H1 (cell line): ENCODE results near the gene PPP1CA.

Experiments used
- BRCA1 ChIP-seq: IDR thresholded peaks from 2 replicates; pipeline ENCODE4 v1.6.1; 2012; ENCODE audit warnings: low read depth, low read length, improper control_type of control experiment
- EZH2 ChIP-seq: fragments of 200-600 bp; sonication (generic); IDR thresholded peaks from 2 replicates; pipeline ENCODE4 v1.7.1; 2012; ENCODE audit warnings: low read depth, mild to moderate bottlenecking, moderate library complexity, low read length, inconsistent platforms; ENCODE audit not compliant: severe bottlenecking
- JUN ChIP-seq: IDR thresholded peaks from 2 replicates; pipeline ENCODE4 v1.6.1; 2011; ENCODE audit warnings: low read depth, mild to moderate bottlenecking, improper control_type of control experiment, low read length
- MAFK ChIP-seq: IDR thresholded peaks from 2 replicates; pipeline ENCODE4 v1.6.1; 2012; ENCODE audit warnings: low read depth, mild to moderate bottlenecking, improper control_type of control experiment, low read length
- POLR2A ChIP-seq, 2 experiments: IDR thresholded peaks; 1 replicate in 1 of 2; 2 replicates in 1 of 2; pipeline ENCODE4 v1.6.1; 2011; ENCODE audit warnings: low read depth in 2 of 2, low read length in 2 of 2, mild to moderate bottlenecking in 2 of 2; ENCODE audit errors: control extremely low read depth in 1 of 2
- POLR2AphosphoS5 ChIP-seq: IDR thresholded peaks from 2 replicates; pipeline ENCODE4 v1.6.1; 2011; ENCODE audit warnings: low read depth, low read length
- RNF2 ChIP-seq: fragments of 200-900, 300-1000 bp; sonication (generic); IDR thresholded peaks from 2 replicates; pipeline ENCODE4 v1.7.1; 2016; ENCODE audit warnings: borderline replicate concordance, low read depth, mild to moderate bottlenecking, antibody characterized with exemption, low read length; ENCODE audit not compliant: poor library complexity, severe bottlenecking; ENCODE audit errors: missing control alignments
- SP1 ChIP-seq: IDR thresholded peaks from 2 replicates; pipeline ENCODE4 v1.6.1; 2011; ENCODE audit warnings: low read depth, low read length
- TCF12 ChIP-seq: IDR thresholded peaks from 2 replicates; pipeline ENCODE4 v1.6.1; 2011; ENCODE audit warnings: low read depth, mild to moderate bottlenecking, low read length
- YY1 ChIP-seq: IDR thresholded peaks from 2 replicates; pipeline ENCODE4 v1.6.1; 2011; ENCODE audit warnings: low read depth, mild to moderate bottlenecking, low read length
- TF ChIP-seq, protein P1 (sequence below), 3 experiments: IDR thresholded peaks; 1 replicate in 2 of 3; 2 replicates in 1 of 3; pipeline versions ENCODE4 v1.5.1 to v1.6.1; 2011; ENCODE audit warnings: low read length in 3 of 3, mild to moderate bottlenecking in 3 of 3, inconsistent platforms in 2 of 3, low read depth in 1 of 3, moderate library complexity in 1 of 3; ENCODE audit not compliant: insufficient read depth in 1 of 3; ENCODE audit errors: control extremely low read depth in 1 of 3
- TF ChIP-seq, protein P2 (sequence below): IDR thresholded peaks from 2 replicates; pipeline ENCODE4 v1.6.1; 2012; ENCODE audit warnings: inconsistent platforms
- TF ChIP-seq, protein P3 (sequence below): IDR thresholded peaks from 2 replicates; pipeline ENCODE4 v1.6.1; 2011; ENCODE audit warnings: low read length, improper control_type of control experiment

DNA sequence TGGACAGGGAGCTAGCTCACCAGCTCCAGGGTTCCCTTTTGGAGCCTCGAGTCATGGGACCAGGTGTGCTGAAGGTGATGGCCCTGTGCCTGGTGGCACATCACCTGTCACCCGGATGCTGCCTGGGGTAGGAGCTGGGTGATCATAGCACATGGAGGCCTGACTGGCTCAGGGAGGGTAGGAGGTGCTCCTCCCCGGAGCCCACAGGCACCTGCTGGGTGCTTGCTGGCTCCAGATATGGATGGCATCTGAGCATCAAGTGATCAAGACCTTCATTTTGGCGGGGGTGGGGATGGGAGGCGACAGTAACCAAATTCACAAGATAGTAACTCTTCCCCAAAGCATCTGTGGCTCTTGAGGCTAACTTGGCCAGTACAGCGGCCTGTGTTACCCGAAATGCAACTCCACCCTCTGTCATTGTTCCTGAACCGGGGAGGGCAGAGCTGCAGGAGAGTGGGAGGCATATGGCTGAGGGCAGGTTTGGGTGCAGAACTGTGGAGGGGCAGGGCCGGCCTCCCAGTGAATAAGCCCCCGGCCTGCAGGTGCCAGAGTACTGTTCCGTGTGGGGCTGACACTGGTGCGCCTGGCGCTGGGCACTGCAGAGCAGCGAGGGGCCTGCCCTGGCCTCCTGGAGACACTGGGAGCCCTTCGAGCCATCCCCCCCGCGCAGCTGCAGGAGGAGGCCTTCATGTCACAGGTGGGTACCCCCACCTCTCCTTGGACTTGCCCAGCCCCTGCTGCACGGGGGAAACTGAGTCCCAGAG, 7.0 kb upstream of the PPP1CA start:
- TF ChIP-seq POLR2A (IDR thresholded peaks at IDR 0.05; ENCODE audit: control extremely low read depth in 1 of 2, low read depth in 2 of 2, low read length in 2 of 2), result no peak
- no peak for TF ChIP-seq RNF2
- TF ChIP-seq, protein P1, sequence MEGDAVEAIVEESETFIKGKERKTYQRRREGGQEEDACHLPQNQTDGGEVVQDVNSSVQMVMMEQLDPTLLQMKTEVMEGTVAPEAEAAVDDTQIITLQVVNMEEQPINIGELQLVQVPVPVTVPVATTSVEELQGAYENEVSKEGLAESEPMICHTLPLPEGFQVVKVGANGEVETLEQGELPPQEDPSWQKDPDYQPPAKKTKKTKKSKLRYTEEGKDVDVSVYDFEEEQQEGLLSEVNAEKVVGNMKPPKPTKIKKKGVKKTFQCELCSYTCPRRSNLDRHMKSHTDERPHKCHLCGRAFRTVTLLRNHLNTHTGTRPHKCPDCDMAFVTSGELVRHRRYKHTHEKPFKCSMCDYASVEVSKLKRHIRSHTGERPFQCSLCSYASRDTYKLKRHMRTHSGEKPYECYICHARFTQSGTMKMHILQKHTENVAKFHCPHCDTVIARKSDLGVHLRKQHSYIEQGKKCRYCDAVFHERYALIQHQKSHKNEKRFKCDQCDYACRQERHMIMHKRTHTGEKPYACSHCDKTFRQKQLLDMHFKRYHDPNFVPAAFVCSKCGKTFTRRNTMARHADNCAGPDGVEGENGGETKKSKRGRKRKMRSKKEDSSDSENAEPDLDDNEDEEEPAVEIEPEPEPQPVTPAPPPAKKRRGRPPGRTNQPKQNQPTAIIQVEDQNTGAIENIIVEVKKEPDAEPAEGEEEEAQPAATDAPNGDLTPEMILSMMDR (IDR thresholded peaks at IDR 0.05; ENCODE audit: control extremely low read depth in 1 of 3, insufficient read depth in 1 of 3, low read depth in 1 of 3, low read length in 3 of 3), result no peak
- no peak for TF ChIP-seq TCF12
- TF ChIP-seq, protein P2, sequence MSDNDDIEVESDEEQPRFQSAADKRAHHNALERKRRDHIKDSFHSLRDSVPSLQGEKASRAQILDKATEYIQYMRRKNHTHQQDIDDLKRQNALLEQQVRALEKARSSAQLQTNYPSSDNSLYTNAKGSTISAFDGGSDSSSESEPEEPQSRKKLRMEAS, result no peak
- TF ChIP-seq POLR2AphosphoS5, result no peak
- no peak for TF ChIP-seq YY1
- no peak for TF ChIP-seq JUN
- TF ChIP-seq SP1, result no peak
- TF ChIP-seq BRCA1, result no peak
- no peak for TF ChIP-seq MAFK
- TF ChIP-seq EZH2, result no peak
- TF ChIP-seq, protein P3, sequence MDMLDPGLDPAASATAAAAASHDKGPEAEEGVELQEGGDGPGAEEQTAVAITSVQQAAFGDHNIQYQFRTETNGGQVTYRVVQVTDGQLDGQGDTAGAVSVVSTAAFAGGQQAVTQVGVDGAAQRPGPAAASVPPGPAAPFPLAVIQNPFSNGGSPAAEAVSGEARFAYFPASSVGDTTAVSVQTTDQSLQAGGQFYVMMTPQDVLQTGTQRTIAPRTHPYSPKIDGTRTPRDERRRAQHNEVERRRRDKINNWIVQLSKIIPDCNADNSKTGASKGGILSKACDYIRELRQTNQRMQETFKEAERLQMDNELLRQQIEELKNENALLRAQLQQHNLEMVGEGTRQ, result no peak
